Upper lobe of left lung (tissue), 4 donors: ENCODE measurements around the gene PSMD7.

Experiments
- EP300 ChIP-seq, 4 donors: sonication (generic); formaldehyde crosslinking; IDR thresholded peaks; one replicate each; pipeline ENCODE4 v1.5.1; 2017; ENCODE audit warnings: antibody characterized with exemption in 4 of 4, control low read depth in 2 of 4
- TF ChIP-seq, protein P1 (sequence below), 6 experiments: fragments of 450-650 bp in 4 of 6; fragments of 200-600 bp in 2 of 6; sonication (generic) in 2 of 6; IDR thresholded peaks; one replicate each; pipeline ENCODE4 v1.5.1; 2016 to 2019; ENCODE audit warnings: antibody characterized with exemption in 6 of 6

DNA sequence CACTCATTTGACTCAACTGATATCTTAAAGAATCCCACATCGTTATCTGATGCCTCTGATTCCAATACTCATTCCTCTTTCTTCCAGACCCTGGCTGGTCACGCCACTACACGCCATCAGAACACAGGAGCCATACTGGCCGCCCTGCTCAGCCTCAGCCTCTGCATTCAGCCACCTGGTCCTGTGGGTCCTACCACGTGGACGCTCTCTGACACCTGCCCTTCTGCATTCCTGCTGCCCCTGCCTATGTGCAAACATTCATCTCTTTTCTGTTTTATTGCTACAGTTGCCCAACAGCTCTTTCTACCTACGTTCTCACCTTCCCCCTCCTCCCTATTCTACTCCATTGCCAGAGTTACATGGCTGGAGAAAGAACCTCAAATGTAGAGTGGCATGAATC lies 18.4 kb downstream of the PSMD7 start:
- no peak for TF ChIP-seq EP300 (IDR thresholded peaks at IDR 0.05)
- TF ChIP-seq, protein P1, sequence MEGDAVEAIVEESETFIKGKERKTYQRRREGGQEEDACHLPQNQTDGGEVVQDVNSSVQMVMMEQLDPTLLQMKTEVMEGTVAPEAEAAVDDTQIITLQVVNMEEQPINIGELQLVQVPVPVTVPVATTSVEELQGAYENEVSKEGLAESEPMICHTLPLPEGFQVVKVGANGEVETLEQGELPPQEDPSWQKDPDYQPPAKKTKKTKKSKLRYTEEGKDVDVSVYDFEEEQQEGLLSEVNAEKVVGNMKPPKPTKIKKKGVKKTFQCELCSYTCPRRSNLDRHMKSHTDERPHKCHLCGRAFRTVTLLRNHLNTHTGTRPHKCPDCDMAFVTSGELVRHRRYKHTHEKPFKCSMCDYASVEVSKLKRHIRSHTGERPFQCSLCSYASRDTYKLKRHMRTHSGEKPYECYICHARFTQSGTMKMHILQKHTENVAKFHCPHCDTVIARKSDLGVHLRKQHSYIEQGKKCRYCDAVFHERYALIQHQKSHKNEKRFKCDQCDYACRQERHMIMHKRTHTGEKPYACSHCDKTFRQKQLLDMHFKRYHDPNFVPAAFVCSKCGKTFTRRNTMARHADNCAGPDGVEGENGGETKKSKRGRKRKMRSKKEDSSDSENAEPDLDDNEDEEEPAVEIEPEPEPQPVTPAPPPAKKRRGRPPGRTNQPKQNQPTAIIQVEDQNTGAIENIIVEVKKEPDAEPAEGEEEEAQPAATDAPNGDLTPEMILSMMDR (IDR thresholded peaks at IDR 0.05), result no peak
